BJ (cell line): ENCODE results near the gene CORIN. TPM values are rescaled to one million over a fixed set of nuclear protein-coding genes. Genes with fewer than 3 reads are reported as not detected.

Experiments used
- CTCF ChIA-PET: fragments of 350-600 bp; formaldehyde crosslinking; extraction: SDS; loops from one replicate; lab custom pipeline; 2021; ENCODE audit warnings: antibody characterized with exemption, inconsistent platforms; lab: Yijun Ruan, JAX
- POLR2A ChIA-PET: fragments of 300-600 bp; sonication (Branson Sonifier 250); formaldehyde crosslinking; extraction: SDS; loops from one replicate; lab custom pipeline; 2021; ENCODE audit warnings: antibody characterized with exemption; lab: Charles Lee
- DNase-seq: peaks from one replicate; pipeline ENCODE4 v3.0.0-alpha.2; 2011; ENCODE audit warnings: low read depth
- H3K27me3 ChIP-seq: 2 replicates; pipeline ENCODE4 v1.6.0; 2011; ENCODE audit warnings: low read length; ENCODE audit not compliant: control insufficient read depth, insufficient read depth
- H3K36me3 ChIP-seq: 2 replicates; pipeline ENCODE4 v1.5.1; 2011; ENCODE audit warnings: low read length; ENCODE audit not compliant: control insufficient read depth, insufficient read depth
- H3K4me3 ChIP-seq: 2 replicates; pipeline ENCODE4 v1.5.1; 2011; ENCODE audit warnings: low read depth, mild to moderate bottlenecking, control low read depth, low read length
- CTCF ChIP-seq: IDR thresholded peaks from 2 replicates; pipeline ENCODE4 v1.5.1; 2011; ENCODE audit warnings: low read depth, mild to moderate bottlenecking, control low read depth, inconsistent platforms, low read length, moderate library complexity; ENCODE audit not compliant: insufficient read depth
- polyA plus RNA-seq: library from polyadenylated mRNA; depleted of rRNA; stranded (reverse); fragments of >200 nt; gene quantifications from 2 replicates; pipeline ENCODE4 v1.2.3, GENCODE V29; 2011

The CORIN gene
- polyA plus RNA-seq, 1 experiment, result 22.1 TPM

- ChIA-PET POLR2A (no interaction called here), CTCF (interaction anchor here (1.0 to 1.3 kb wide), 2 partner anchors 30 to 258 kb away, joined by 3 to 5 read pairs; no protein-coding TSS in a partner anchor)
- Histone ChIP-seq H3K27me3 (peaks cover 10% of the 10 kb centered on the region; the same call in 1 of the 2 replicates), H3K4me3 (no peak overlapping the region), H3K36me3 (no peaks in the 10 kb centered on the region)
- DNase-seq, result no peak
- no peak for TF ChIP-seq CTCF
These were observed 162.1 kb downstream of the CORIN start for GRCh38 chr4:47675806-47676205.

- ChIA-PET POLR2A (interaction anchor here (0.6 kb wide), 1 partner anchor 11 kb away, joined by 4 read pairs; no protein-coding TSS in a partner anchor), CTCF (interaction anchor here (0.8 to 1.6 kb wide), 3 partner anchors 9 to 252 kb away, joined by 3 to 6 read pairs (median 4); no protein-coding TSS in a partner anchor)
- TF ChIP-seq CTCF, result no peak
- Histone ChIP-seq H3K4me3 (no peak overlapping the region), H3K27me3 (peaks cover 10% of the 10 kb centered on the region; the same call in 1 of the 2 replicates), H3K36me3 (no peaks in the 10 kb centered on the region)
- no peak for DNase-seq
These were observed 163.7 kb downstream of the CORIN start for GRCh38 chr4:47674144-47674543.

- Histone ChIP-seq H3K36me3 (no peaks in the 10 kb centered on the region), H3K27me3 (peaks cover 8% of the 10 kb centered on the region; the same call in 1 of the 2 replicates), H3K4me3 (no peak overlapping the region)
- no peak for DNase-seq
- no peak for TF ChIP-seq CTCF
- POLR2A ChIA-PET, result no interaction called here
- CTCF ChIA-PET, result interaction anchor here (1.2 to 1.6 kb wide), 3 partner anchors 7 to 258 kb away, joined by 3 to 4 read pairs (median 3); no protein-coding TSS in a partner anchor
These were observed 165.2 kb downstream of the CORIN start for GRCh38 chr4:47672696-47673095.

- POLR2A ChIA-PET, result no interaction called here
- TF ChIP-seq CTCF, result no peak
These were observed 167.9 kb downstream of the CORIN start for GRCh38 chr4:47669946-47670345.

GRCh38 chr4:47668810-47669408 is 169.0 kb downstream of the CORIN start:
- no peak for DNase-seq
- Histone ChIP-seq H3K4me3 (no peak overlapping the region), H3K36me3 (no peaks in the 10 kb centered on the region), H3K27me3 (no peaks in the 10 kb centered on the region)
- TF ChIP-seq CTCF, result peak; percentile 72
- POLR2A ChIA-PET, result no interaction called here
- CTCF ChIA-PET, result interaction anchor here (0.6 to 2.7 kb wide), 25 partner anchors 8 to 501 kb away, joined by 3 to 37 read pairs (median 4); partner anchors contain the start of gene CORIN

More at GRCh38 chr4:47669946-47670345, 167.9 kb downstream of the CORIN start:
- Histone ChIP-seq H3K27me3 (peaks cover 2% of the 10 kb centered on the region; the same call in 1 of the 2 replicates), H3K36me3 (no peaks in the 10 kb centered on the region), H3K4me3 (no peak overlapping the region)
- no peak for DNase-seq
- CTCF ChIA-PET, result interaction anchor here (1.6 to 2.7 kb wide), 6 partner anchors 10 to 263 kb away, joined by 6 to 37 read pairs (median 8); no protein-coding TSS in a partner anchor
